Measurements from ENCODE around the gene KDELR3.

KDELR3 gene

GRCh38 chr22:38427465-38427864 is 40.4 kb upstream of the KDELR3 start:
- H3K4me1 ChIP-seq (ENCODE audit: control insufficient read depth, insufficient read depth, low read length) = peaks cover 11% of the 10 kb centered on the region
- WGBS, 2 experiments = 96 to 97% methylated on average over 36 of the region's 36 CpGs
- no peak overlapping the region for H3K4me3 ChIP-seq (ENCODE audit: insufficient read depth, low read depth, low read length)
- no peaks in the 10 kb centered on the region for H3K36me3 ChIP-seq (ENCODE audit: control insufficient read depth, insufficient read depth, low read length)
- no peaks in the 10 kb centered on the region for H3K27me3 ChIP-seq (ENCODE audit: control insufficient read depth, insufficient read depth, low read length, poor library complexity, severe bottlenecking)
- no peaks in the 10 kb centered on the region for H3K9me3 ChIP-seq (ENCODE audit: control insufficient read depth, low read length)
- H3K27ac ChIP-seq (ENCODE audit: insufficient read depth, low read depth, low read length, poor library complexity, severe bottlenecking) = no peak overlapping the region

DNA sequence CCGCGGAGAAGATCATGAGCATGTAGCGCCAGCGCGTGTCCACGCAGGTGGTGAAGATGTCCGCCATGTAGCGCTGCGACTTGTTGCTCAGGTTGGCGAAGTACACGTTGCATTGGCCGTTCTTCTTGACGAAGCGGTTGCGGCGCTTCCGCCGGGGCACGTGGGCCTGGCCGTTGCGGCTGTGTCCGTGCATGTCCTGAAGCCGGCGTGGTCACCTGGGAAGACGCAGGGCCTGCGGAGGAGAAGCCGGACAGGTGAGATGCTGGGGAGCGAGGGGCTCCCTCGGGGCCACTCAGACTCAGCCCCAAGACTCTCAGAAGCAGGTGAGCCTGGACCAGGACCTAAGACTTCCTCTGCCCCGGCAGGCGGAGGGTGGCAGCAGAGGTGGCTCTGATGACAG is 40.0 kb upstream of the KDELR3 start:
- no peaks in the 10 kb centered on the region for H3K9me3 ChIP-seq (ENCODE audit: control insufficient read depth, low read length)
- WGBS, 2 experiments = 96 to 97% methylated on average over 31 of the region's 31 CpGs
- H3K27me3 ChIP-seq (ENCODE audit: control insufficient read depth, insufficient read depth, low read length, poor library complexity, severe bottlenecking) = no peaks in the 10 kb centered on the region
- peaks cover 11% of the 10 kb centered on the region for H3K4me1 ChIP-seq (ENCODE audit: control insufficient read depth, insufficient read depth, low read length)
- H3K4me3 ChIP-seq (ENCODE audit: insufficient read depth, low read depth, low read length) = no peak overlapping the region
- no peaks in the 10 kb centered on the region for H3K36me3 ChIP-seq (ENCODE audit: control insufficient read depth, insufficient read depth, low read length)
- H3K27ac ChIP-seq (ENCODE audit: insufficient read depth, low read depth, low read length, poor library complexity, severe bottlenecking) = no peak overlapping the region

- no peak overlapping the region for H3K4me3 ChIP-seq (ENCODE audit: insufficient read depth, low read depth, low read length)
- peaks cover 11% of the 10 kb centered on the region for H3K4me1 ChIP-seq (ENCODE audit: control insufficient read depth, insufficient read depth, low read length)
- no peak overlapping the region for H3K27ac ChIP-seq (ENCODE audit: insufficient read depth, low read depth, low read length, poor library complexity, severe bottlenecking)
- no peaks in the 10 kb centered on the region for H3K36me3 ChIP-seq (ENCODE audit: control insufficient read depth, insufficient read depth, low read length)
- 90 to 95% methylated on average over 2 of the region's 2 CpGs for WGBS, 2 experiments
- no peaks in the 10 kb centered on the region for H3K9me3 ChIP-seq (ENCODE audit: control insufficient read depth, low read length)
- H3K27me3 ChIP-seq (ENCODE audit: control insufficient read depth, insufficient read depth, low read length, poor library complexity, severe bottlenecking) = no peaks in the 10 kb centered on the region
Observed at GRCh38 chr22:38428714-38429113, 39.2 kb upstream of the KDELR3 start.

- Histone ChIP-seq H3K27ac (ENCODE audit: insufficient read depth, low read depth, low read length, poor library complexity, severe bottlenecking) (no peak overlapping the region), H3K9me3 (ENCODE audit: control insufficient read depth, low read length) (no peaks in the 10 kb centered on the region), H3K27me3 (ENCODE audit: control insufficient read depth, insufficient read depth, low read length, poor library complexity, severe bottlenecking) (no peaks in the 10 kb centered on the region), H3K4me3 (ENCODE audit: insufficient read depth, low read depth, low read length) (no peak overlapping the region), H3K4me1 (ENCODE audit: control insufficient read depth, insufficient read depth, low read length) (peaks cover 8% of the 10 kb centered on the region), H3K36me3 (ENCODE audit: control insufficient read depth, insufficient read depth, low read length) (no peaks in the 10 kb centered on the region)
- WGBS, 2 experiments = 81 to 84% methylated on average over 16 of the region's 16 CpGs
Observed at GRCh38 chr22:38429499-38430068, 38.3 kb upstream of the KDELR3 start.

GRCh38 chr22:38431266-38432010 is 36.5 kb upstream of the KDELR3 start:
- H3K4me3 ChIP-seq (ENCODE audit: insufficient read depth, low read depth, low read length) = no peak overlapping the region
- 81 to 82% methylated on average over 12 of the region's 12 CpGs for WGBS, 2 experiments
- H3K9me3 ChIP-seq (ENCODE audit: control insufficient read depth, low read length) = no peaks in the 10 kb centered on the region
- H3K27me3 ChIP-seq (ENCODE audit: control insufficient read depth, insufficient read depth, low read length, poor library complexity, severe bottlenecking) = no peaks in the 10 kb centered on the region
- no peak overlapping the region for H3K27ac ChIP-seq (ENCODE audit: insufficient read depth, low read depth, low read length, poor library complexity, severe bottlenecking)
- H3K4me1 ChIP-seq (ENCODE audit: control insufficient read depth, insufficient read depth, low read length) = peaks cover 8% of the 10 kb centered on the region
- no peaks in the 10 kb centered on the region for H3K36me3 ChIP-seq (ENCODE audit: control insufficient read depth, insufficient read depth, low read length)

DNA sequence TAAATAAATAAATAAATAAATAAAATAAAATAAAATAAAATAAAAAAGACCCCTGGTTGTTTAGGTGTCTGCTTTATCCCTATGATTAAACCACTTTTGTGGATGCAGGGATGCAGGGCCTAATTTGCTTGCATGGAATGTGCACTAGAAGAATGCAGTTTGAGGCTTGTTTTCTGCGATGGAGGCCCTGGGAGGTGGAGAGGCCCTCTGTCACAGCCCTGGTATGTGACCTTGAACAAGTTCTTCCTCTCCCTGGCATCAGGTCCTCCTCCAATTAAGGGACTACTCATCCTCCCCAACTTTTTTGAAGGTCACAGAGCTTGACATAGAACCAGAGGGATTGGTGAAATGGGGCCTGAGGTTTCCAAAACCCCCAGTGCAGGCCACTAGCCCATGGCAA is 35.6 kb upstream of the KDELR3 start:
- 100% methylated on average over 1 of the region's 1 CpG for WGBS, 2 experiments
- H3K4me1 ChIP-seq (ENCODE audit: control insufficient read depth, insufficient read depth, low read length) = peaks cover 8% of the 10 kb centered on the region
- H3K9me3 ChIP-seq (ENCODE audit: control insufficient read depth, low read length) = no peaks in the 10 kb centered on the region
- no peaks in the 10 kb centered on the region for H3K36me3 ChIP-seq (ENCODE audit: control insufficient read depth, insufficient read depth, low read length)
- no peaks in the 10 kb centered on the region for H3K27me3 ChIP-seq (ENCODE audit: control insufficient read depth, insufficient read depth, low read length, poor library complexity, severe bottlenecking)
- H3K4me3 ChIP-seq (ENCODE audit: insufficient read depth, low read depth, low read length) = no peak overlapping the region
- no peak overlapping the region for H3K27ac ChIP-seq (ENCODE audit: insufficient read depth, low read depth, low read length, poor library complexity, severe bottlenecking)

DNA sequence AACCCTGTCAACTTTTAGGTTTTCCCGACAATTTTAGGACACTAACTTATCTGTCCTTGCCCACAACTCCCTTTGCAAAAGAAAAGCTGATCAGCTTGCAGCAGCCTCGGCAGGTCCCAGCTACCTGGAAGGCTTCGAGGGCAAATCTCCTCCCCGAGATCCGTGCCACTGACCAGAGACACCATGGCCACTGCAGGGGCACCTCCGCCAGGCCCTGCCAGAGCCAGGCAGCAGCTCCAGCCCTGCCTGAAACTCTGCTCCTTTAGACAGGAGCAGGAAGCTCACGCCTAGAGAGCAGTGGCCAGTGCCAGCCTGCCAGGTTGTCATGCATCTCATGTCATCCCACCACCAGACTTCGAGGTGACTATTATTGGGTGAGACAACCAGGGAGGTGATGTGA is 34.0 kb upstream of the KDELR3 start:
- H3K4me1 ChIP-seq (ENCODE audit: control insufficient read depth, insufficient read depth, low read length) = peaks cover 8% of the 10 kb centered on the region
- H3K9me3 ChIP-seq (ENCODE audit: control insufficient read depth, low read length) = no peaks in the 10 kb centered on the region

DNA sequence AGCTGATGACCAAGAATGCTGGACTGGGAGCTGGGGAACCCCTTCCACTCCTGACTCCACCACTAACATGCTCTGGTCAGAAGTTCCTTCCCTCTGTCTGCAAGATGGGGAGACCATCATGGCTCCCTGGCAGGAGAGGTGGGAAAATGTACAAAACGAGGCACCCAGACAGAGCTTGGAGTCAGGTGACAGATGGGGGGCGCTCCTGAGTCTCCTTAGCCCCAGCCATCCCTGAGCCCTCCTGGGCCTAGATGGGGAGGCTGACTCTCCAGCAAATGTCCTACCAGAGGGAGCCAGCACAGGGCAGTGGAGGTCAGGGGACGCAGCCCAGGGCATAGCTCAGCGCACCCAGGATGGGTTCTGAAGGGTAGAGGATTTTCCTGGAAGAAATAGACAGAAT is 32.9 kb upstream of the KDELR3 start:
- WGBS, 2 experiments = 77% methylated on average over 4 of the region's 4 CpGs
- H3K4me1 ChIP-seq (ENCODE audit: control insufficient read depth, insufficient read depth, low read length) = peaks cover 4% of the 10 kb centered on the region
- H3K27ac ChIP-seq (ENCODE audit: insufficient read depth, low read depth, low read length, poor library complexity, severe bottlenecking) = no peak overlapping the region
- no peaks in the 10 kb centered on the region for H3K36me3 ChIP-seq (ENCODE audit: control insufficient read depth, insufficient read depth, low read length)
- no peaks in the 10 kb centered on the region for H3K27me3 ChIP-seq (ENCODE audit: control insufficient read depth, insufficient read depth, low read length, poor library complexity, severe bottlenecking)
- no peak overlapping the region for H3K4me3 ChIP-seq (ENCODE audit: insufficient read depth, low read depth, low read length)
- H3K9me3 ChIP-seq (ENCODE audit: control insufficient read depth, low read length) = no peaks in the 10 kb centered on the region

More for the DNA sequence above, 34.0 kb upstream of the KDELR3 start:
- Histone ChIP-seq H3K27ac (ENCODE audit: insufficient read depth, low read depth, low read length, poor library complexity, severe bottlenecking) (no peak overlapping the region), H3K27me3 (ENCODE audit: control insufficient read depth, insufficient read depth, low read length, poor library complexity, severe bottlenecking) (no peaks in the 10 kb centered on the region), H3K4me3 (ENCODE audit: insufficient read depth, low read depth, low read length) (no peak overlapping the region), H3K36me3 (ENCODE audit: control insufficient read depth, insufficient read depth, low read length) (no peaks in the 10 kb centered on the region)
- WGBS, 2 experiments = 88 to 89% methylated on average over 8 of the region's 8 CpGs

GRCh38 chr22:38435965-38436364 is 31.9 kb upstream of the KDELR3 start:
- no peaks in the 10 kb centered on the region for H3K9me3 ChIP-seq (ENCODE audit: control insufficient read depth, low read length)
- H3K4me1 ChIP-seq (ENCODE audit: control insufficient read depth, insufficient read depth, low read length) = peaks cover 4% of the 10 kb centered on the region
- 75 to 77% methylated on average over 4 of the region's 4 CpGs for WGBS, 2 experiments
- H3K27ac ChIP-seq (ENCODE audit: insufficient read depth, low read depth, low read length, poor library complexity, severe bottlenecking) = no peak overlapping the region
- H3K27me3 ChIP-seq (ENCODE audit: control insufficient read depth, insufficient read depth, low read length, poor library complexity, severe bottlenecking) = no peaks in the 10 kb centered on the region
- no peaks in the 10 kb centered on the region for H3K36me3 ChIP-seq (ENCODE audit: control insufficient read depth, insufficient read depth, low read length)
- H3K4me3 ChIP-seq (ENCODE audit: insufficient read depth, low read depth, low read length) = no peak overlapping the region

- no peak overlapping the region for H3K27ac ChIP-seq (ENCODE audit: insufficient read depth, low read depth, low read length, poor library complexity, severe bottlenecking)
- 91% methylated on average over 15 of the region's 15 CpGs for WGBS, 2 experiments
- H3K27me3 ChIP-seq (ENCODE audit: control insufficient read depth, insufficient read depth, low read length, poor library complexity, severe bottlenecking) = no peaks in the 10 kb centered on the region
Observed at GRCh38 chr22:38436629-38437395, 31.1 kb upstream of the KDELR3 start.

More at GRCh38 chr22:38436629-38437395, 31.1 kb upstream of the KDELR3 start:
- no peak overlapping the region for H3K4me3 ChIP-seq (ENCODE audit: insufficient read depth, low read depth, low read length)
- H3K4me1 ChIP-seq (ENCODE audit: control insufficient read depth, insufficient read depth, low read length) = no peaks in the 10 kb centered on the region
- no peaks in the 10 kb centered on the region for H3K9me3 ChIP-seq (ENCODE audit: control insufficient read depth, low read length)
- H3K36me3 ChIP-seq (ENCODE audit: control insufficient read depth, insufficient read depth, low read length) = no peaks in the 10 kb centered on the region

All from ectodermal cell (in vitro differentiated cells).